HTERT RPE-1 (cell line): Measurements from ENCODE around the gene ASB11.

ENCODE experiments used
- in situ Hi-C: fragments of 300-500 bp; cut with MboI; formaldehyde crosslinking; loops from 4 replicates; pipeline ENCODE4 v1.14.3; 2020; ENCODE audit warnings: low sequenced_read_pairs

The ASB11 gene

DNA sequence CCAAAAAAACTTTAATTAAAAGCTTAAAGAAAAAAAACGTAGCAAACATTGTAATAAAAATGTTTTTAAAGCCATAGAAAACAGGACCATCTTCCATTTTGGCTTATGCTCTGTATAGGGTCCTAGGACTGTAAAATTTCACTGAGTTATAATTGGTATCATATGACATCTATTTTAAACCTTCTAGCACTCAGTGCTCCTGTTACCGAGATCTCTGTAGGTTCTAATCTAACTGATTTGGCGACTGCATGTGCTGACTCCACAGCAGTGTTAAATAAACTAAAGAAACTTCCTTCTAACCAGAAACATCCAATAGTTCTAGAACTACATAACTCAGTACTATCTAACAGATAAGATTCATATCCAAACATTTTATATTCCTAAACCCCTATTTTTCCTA, at the start of gene ASB11:
TSS of gene ASB11 (minus strand) at position 132 of the 400 bp plus-strand sequence. CDS start at position 97, 35 bp downstream.
- in situ Hi-C loops = no loop called here

DNA sequence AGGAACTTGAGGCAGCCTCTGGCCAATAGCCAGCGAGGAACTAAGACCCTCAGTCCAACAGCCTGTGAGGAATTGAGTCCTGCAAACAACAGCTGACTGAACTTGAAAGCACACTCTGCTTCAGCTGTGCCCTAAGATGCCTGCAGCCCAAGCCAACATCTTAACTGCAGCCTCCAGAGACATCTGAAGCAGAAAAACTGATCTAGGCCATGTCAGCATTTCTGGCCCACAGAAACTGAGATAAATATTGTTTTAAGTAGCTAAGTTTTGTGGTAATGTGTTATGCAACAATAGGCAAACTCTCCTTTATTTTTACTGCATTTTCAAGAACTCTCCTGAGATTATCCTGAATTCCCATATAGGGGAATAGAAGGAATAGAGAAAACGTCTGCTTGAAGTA, 44.3 kb upstream of the ASB11 start:
- in situ Hi-C loops = no loop called here

GRCh38 chrX:15358533-15358932, 43.1 kb upstream of the ASB11 start:
- in situ Hi-C loops = no loop called here

GRCh38 chrX:15356444-15356843, 41.0 kb upstream of the ASB11 start:
- in situ Hi-C loops = no loop called here

DNA sequence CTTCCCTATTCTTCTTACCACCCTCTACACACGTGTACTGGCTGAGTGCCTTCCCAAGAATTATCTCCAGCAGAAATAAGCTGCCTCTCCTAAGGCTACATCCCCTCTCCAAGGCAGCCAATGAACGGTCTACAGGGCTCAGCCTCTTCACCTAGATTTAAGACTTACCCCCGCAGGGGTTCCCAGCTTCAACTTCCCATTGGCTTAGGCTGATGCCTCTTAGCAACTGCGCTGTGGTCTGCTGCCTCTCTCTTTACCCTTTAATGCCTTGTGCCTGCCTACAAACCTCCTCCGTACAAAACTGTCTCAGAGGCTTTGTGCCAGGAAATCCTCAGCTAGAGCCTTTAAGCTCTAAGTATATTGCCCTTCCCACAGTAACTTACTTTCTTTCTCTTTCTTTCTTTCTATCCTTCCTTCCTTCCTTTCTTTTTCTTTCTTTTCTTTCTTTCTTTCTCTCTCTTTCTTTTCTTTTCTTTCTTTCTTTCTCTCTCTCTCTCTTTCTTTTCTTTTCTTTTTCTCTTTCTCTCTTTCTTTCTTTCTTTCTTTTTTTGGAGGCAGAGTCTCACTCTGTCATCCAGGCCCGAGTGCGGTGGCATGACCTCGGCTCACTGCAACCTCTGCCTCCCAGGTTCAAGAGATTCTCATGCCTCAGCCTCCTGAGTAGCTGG, 35.0 kb upstream of the ASB11 start:
- in situ Hi-C loops = no loop called here

- in situ Hi-C loops = no loop called here
Measured at GRCh38 chrX:15349046-15349445, 33.6 kb upstream of the ASB11 start.

DNA sequence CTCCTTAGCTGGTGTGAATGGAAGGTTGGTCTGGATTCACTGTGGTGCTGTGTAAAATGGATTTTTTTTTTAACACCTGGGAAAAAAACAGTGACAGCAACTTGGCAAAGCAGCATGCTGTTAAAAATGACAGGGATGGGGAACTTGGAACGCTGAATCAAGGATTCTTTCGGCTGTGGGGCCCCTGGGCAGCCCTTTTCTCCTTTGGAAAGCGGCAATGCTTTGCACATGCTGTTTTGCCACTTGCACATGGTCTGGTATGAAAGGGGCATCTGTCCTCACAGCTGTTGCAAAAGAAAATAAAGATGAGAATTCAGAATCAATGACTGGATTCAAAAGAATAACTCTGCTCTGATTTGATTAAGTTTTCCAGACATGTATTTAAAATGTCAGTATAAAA, 30.5 kb upstream of the ASB11 start:
- in situ Hi-C loops = no loop called here

- in situ Hi-C loops = no loop called here
Measured at GRCh38 chrX:15344106-15344505, 28.7 kb upstream of the ASB11 start.

GRCh38 chrX:15343075-15343476, 27.6 kb upstream of the ASB11 start:
- in situ Hi-C loops = no loop called here

- in situ Hi-C loops = no loop called here
Measured at GRCh38 chrX:15340867-15341266, 25.4 kb upstream of the ASB11 start.

- in situ Hi-C loops = no loop called here
Measured at GRCh38 chrX:15336023-15336413, 20.6 kb upstream of the ASB11 start.

GRCh38 chrX:15335135-15336022, 19.9 kb upstream of the ASB11 start, which contains the start of gene PIGA:
PIGA (minus strand) TSS chrX:15335523; CDS start chrX:15331930, 3,593 bp downstream.
- in situ Hi-C loops = no loop called here

DNA sequence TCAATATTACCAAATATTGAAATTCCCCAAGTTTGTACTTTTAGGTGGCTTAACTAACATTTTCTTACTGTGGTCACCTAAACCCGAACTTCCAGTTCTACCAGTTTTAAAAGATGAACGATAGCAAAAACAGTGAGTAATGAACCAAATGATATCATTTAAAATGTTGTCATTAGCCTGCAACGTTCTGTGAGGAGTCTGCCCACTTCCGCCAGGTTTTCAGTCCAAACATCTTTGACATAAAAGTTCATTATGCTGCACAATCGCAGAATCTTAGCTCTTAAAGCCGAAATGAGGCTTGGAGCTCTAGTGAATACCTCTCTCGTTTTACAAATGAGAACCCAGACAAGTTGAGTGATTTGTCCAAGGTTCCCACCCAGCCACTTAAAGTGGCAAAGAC, 19.1 kb upstream of the ASB11 start:
- in situ Hi-C loops = no loop called here

GRCh38 chrX:15328821-15329220, 13.4 kb upstream of the ASB11 start:
- in situ Hi-C loops = no loop called here

DNA sequence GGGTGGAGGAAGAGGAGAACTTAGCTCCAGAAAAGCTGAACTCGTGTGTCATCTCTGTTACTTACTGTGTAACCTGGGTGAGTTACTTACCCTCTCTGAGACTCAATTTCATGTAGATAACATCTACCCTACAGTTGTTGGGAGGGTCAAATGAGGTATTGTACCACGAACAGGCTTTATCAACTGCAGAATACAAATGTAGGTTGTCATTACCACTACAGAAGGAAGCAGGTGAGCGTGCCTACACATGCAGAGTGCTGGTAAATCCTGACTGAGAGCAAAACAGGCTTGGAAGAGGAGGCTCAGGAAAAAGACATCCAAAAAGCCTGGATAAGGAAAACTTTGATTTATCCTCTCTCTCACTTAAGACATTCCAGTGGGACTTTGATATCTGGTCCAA, 12.7 kb upstream of the ASB11 start:
- in situ Hi-C loops = no loop called here

DNA sequence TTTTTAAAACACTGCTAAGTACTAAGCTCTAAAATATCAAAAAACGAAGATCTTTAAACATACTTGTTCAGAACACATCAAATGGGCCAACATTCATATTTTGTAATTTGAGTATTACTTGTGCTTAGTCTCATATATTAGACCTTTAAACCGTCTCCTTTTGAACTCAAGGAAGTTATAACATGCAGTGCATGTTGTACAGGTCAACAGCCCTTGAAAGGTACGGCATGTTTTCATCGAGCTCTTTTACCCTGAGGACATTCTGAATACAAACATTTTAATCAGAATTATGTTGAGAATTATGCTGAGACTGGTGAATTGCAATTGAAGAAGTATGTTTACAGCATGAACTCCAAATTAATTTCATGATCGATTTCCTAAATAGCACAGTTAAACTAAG, 7.0 kb upstream of the ASB11 start:
- in situ Hi-C loops = no loop called here

DNA sequence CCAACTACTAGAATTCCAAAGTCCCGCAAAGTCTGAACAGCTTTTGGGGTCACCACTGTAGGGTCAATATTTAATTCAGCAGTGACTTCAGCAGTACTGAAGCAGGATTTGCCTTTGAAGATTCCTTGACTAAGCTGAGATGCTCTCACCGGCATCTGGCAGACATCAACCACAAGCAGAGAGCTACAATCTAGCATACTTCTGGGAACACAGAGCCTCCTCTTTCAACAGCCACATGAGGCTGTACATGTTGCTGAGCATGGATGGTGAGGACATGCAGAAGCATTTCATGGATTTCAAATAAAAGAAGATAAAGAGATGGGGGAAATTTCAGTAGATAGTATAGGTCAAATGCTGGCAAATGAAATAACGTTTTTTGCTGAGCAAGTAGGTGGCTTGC, 6.6 kb upstream of the ASB11 start:
- in situ Hi-C loops = no loop called here

DNA sequence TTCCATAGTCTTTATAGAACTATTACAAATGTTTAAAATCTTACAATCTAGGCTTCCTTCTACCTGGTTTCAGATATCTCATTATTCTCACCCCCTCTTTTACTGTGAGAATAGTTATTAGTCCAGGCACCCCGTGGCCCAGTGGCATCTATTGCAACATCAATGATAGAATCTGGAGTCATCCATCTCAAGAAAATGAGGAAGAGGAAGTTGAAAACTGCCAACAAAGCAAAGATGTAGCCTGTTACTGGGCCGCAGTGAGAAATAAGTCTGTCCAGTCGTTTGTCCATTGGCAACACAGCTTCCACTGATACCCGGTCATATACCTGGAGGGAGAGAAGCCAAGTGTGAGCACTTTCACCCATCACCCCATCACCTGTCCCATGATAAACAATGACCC, 6.0 kb upstream of the ASB11 start:
- in situ Hi-C loops = no loop called here

DNA sequence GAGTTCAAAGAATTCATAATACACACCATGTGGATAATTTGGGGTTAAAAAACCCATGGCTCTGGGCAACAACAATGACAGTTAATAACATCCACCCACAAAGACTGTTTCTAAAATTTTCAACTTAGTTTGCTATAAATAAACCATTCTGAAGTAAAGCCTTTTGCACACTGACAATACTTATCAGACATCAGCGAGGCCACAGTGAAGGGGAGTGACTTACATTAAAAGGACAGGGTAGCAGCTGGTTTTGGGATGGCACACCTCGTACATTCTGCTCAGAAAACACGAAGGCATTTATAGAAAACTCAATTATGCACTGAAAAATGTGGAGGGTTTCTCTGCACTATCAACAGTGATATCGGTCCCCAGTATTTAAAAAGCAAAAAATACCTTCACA, 4.9 kb upstream of the ASB11 start:
- in situ Hi-C loops = no loop called here

DNA sequence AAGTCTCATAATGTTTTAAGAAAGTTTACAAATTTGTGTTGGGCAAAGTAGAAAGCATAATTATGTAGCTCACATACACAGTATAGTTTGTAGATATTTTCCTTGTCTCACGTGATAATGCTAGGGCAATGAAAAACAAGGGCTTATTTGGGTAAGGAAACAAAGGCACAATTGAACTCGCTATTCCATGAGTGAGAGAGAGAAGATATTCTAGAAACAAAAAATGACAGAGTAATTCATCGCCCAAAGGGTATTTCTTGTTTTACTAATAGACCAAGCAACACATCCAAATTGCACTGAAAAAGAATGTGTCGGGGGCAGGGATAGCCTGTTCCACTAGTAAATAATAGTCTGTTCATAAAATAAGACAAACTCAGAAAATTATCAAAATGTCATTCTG, 3.6 kb upstream of the ASB11 start:
- in situ Hi-C loops = no loop called here

- in situ Hi-C loops = no loop called here
Measured at GRCh38 chrX:15314472-15314871, 968 bp downstream of the ASB11 start.

DNA sequence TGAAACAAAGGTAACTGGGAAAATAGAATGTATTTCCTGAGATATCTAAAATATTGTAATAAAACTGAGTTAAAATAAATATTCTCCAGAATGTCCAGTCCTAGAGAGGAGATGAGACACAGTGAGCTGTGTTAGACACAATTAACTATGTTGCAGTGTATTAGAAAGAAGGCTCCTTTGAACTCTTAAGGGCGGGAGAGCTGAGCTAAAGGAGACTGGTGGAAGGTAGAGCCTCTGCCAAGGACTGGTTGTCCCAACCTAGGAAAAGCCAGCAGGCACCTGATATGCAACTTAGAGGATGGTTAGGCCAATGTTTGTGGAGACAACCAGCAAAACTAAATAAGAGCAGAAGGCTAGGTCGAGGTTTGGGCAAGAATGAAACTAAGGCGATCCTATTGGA, 4.3 kb downstream of the ASB11 start:
- in situ Hi-C loops = no loop called here
